ENCODE results near the gene WDR88. TPM values are rescaled to one million over a fixed set of nuclear protein-coding genes. Genes with fewer than 3 reads are reported as not detected.

WDR88 gene
- total and polyA plus RNA-seq, 2 experiments from 2014 or later, result not detected

DNA sequence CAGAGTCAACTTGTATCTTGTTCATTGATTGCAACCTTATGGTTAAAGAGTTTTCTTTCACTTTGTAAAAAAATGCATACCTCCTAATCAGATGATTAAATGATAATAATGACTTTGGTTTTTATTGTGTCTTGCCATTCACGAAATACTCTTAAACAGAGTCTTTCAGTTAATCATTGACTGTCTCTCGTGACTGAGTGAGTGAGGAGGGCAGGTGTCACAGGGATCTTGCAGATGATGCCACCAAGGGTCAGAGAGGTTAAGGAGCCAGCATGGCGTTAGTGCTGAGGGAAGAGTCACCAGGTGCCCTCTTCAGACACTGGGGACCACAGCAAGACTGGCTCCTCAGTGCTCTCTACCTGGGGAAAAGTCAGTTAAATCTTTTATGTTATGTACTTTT is 42.9 kb upstream of the WDR88 start (continued):
- TF ChIP-seq, protein P1, sequence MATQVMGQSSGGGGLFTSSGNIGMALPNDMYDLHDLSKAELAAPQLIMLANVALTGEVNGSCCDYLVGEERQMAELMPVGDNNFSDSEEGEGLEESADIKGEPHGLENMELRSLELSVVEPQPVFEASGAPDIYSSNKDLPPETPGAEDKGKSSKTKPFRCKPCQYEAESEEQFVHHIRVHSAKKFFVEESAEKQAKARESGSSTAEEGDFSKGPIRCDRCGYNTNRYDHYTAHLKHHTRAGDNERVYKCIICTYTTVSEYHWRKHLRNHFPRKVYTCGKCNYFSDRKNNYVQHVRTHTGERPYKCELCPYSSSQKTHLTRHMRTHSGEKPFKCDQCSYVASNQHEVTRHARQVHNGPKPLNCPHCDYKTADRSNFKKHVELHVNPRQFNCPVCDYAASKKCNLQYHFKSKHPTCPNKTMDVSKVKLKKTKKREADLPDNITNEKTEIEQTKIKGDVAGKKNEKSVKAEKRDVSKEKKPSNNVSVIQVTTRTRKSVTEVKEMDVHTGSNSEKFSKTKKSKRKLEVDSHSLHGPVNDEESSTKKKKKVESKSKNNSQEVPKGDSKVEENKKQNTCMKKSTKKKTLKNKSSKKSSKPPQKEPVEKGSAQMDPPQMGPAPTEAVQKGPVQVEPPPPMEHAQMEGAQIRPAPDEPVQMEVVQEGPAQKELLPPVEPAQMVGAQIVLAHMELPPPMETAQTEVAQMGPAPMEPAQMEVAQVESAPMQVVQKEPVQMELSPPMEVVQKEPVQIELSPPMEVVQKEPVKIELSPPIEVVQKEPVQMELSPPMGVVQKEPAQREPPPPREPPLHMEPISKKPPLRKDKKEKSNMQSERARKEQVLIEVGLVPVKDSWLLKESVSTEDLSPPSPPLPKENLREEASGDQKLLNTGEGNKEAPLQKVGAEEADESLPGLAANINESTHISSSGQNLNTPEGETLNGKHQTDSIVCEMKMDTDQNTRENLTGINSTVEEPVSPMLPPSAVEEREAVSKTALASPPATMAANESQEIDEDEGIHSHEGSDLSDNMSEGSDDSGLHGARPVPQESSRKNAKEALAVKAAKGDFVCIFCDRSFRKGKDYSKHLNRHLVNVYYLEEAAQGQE (IDR thresholded peaks at IDR 0.05; ENCODE audit: unreplicated experiment), result no peak
- TF ChIP-seq, protein P2, sequence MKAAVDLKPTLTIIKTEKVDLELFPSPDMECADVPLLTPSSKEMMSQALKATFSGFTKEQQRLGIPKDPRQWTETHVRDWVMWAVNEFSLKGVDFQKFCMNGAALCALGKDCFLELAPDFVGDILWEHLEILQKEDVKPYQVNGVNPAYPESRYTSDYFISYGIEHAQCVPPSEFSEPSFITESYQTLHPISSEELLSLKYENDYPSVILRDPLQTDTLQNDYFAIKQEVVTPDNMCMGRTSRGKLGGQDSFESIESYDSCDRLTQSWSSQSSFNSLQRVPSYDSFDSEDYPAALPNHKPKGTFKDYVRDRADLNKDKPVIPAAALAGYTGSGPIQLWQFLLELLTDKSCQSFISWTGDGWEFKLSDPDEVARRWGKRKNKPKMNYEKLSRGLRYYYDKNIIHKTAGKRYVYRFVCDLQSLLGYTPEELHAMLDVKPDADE (IDR thresholded peaks at IDR 0.05), result no peak
- TF ChIP-seq STAT1 (IDR thresholded peaks at IDR 0.05; ENCODE audit: unreplicated experiment), result no peak
- TF ChIP-seq, protein P3, sequence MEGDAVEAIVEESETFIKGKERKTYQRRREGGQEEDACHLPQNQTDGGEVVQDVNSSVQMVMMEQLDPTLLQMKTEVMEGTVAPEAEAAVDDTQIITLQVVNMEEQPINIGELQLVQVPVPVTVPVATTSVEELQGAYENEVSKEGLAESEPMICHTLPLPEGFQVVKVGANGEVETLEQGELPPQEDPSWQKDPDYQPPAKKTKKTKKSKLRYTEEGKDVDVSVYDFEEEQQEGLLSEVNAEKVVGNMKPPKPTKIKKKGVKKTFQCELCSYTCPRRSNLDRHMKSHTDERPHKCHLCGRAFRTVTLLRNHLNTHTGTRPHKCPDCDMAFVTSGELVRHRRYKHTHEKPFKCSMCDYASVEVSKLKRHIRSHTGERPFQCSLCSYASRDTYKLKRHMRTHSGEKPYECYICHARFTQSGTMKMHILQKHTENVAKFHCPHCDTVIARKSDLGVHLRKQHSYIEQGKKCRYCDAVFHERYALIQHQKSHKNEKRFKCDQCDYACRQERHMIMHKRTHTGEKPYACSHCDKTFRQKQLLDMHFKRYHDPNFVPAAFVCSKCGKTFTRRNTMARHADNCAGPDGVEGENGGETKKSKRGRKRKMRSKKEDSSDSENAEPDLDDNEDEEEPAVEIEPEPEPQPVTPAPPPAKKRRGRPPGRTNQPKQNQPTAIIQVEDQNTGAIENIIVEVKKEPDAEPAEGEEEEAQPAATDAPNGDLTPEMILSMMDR (conservative IDR thresholded peaks at IDR 0.05; ENCODE audit: low read depth in 2 of 2), result no peak

DNA sequence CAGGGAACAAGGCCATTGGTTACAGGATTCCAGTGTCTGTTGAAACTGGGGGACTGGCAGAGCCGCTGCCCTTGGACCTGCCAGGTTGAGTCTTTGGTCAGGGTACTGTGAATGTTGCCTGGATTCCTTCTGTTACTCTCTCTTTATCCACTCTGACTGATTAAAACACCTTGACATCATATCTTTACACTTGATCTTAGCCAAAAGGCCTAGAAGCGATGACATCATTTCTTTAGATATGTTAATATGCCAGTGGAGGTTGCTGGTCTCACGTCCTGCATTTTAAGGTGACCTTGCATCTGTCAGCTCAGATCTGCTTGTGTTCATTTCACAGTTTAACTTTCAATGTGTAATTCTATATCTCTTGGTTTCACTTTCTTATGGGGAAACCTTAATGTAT is 41.7 kb upstream of the WDR88 start:
- Histone ChIP-seq H3K4me3 (no peak overlapping the region), H3K9me2 (ENCODE audit: insufficient read depth) (no peaks in the 10 kb centered on the region), H3K4me1 (ENCODE audit: insufficient read depth) (no peaks in the 10 kb centered on the region), H3K79me2 (replicated peaks; ENCODE audit: insufficient read depth) (no peaks in the 10 kb centered on the region), H3K27me3 (ENCODE audit: insufficient read depth) (no peaks in the 10 kb centered on the region), H3F3A (replicated peaks; ENCODE audit: low read depth) (no peaks in the 10 kb centered on the region), H4K20me1 (replicated peaks; ENCODE audit: insufficient read depth) (no peaks in the 10 kb centered on the region; the same call in 1 of the 2 replicates), H3K27ac (ENCODE audit: low read depth) (no peak overlapping the region), H3K4me2 (no peak overlapping the region), H3K36me3 (ENCODE audit: insufficient read depth) (peaks cover 6% of the 10 kb centered on the region; the same call in 1 of the 2 replicates), H2AFZ (no peak overlapping the region)
- H3K36me3 Mint-ChIP-seq (ENCODE audit: low read depth), result peaks cover 49% of the 10 kb centered on the region
- peaks cover 2% of the 10 kb centered on the region for H3K27me3 Mint-ChIP-seq (ENCODE audit: insufficient read depth, low read depth, poor library complexity)
- DNase-seq (ENCODE audit: low spot score) (peak; percentile 32), ATAC-seq (no peak)
- no peak overlapping the region for H3K4me3 Mint-ChIP-seq
- no peak overlapping the region for H3K27ac Mint-ChIP-seq
- no peaks in the 10 kb centered on the region; the same call in 2 of the 3 replicates for H3K4me1 Mint-ChIP-seq
- H3K9me3 Mint-ChIP-seq, result no peaks in the 10 kb centered on the region
- no peak for TF ChIP-seq ZNF114 (CRISPR knock-in tag; IDR thresholded peaks at IDR 0.05)
- no peak for TF ChIP-seq CREB1 (CRISPR knock-in tag; IDR thresholded peaks at IDR 0.05; ENCODE audit: low read depth)
- TF ChIP-seq, protein P2 (IDR thresholded peaks at IDR 0.05), result no peak
- TF ChIP-seq JUNB (IDR thresholded peaks at IDR 0.05; ENCODE audit: unreplicated experiment), result no peak
- no peak for TF ChIP-seq NANOG (IDR thresholded peaks at IDR 0.05; ENCODE audit: borderline replicate concordance)
- TF ChIP-seq STAT1 (IDR thresholded peaks at IDR 0.05; ENCODE audit: unreplicated experiment), result no peak
- no peak for TF ChIP-seq POLR2AphosphoS5 (IDR thresholded peaks at IDR 0.05; ENCODE audit: low read depth)
- TF ChIP-seq, protein P3 (conservative IDR thresholded peaks at IDR 0.05; ENCODE audit: low read depth in 2 of 2), result no peak
- no peak for TF ChIP-seq EZH2 (IDR thresholded peaks at IDR 0.05; ENCODE audit: low read depth, unreplicated experiment)
- no peak for TF ChIP-seq ZNF331 (CRISPR knock-in tag; IDR thresholded peaks at IDR 0.05; ENCODE audit: low read depth)
